Naive thymus-derived CD4-positive, alpha-beta T cell (primary cell): ENCODE data around the gene HELZ. TPM values are rescaled to one million over a fixed set of nuclear protein-coding genes. Genes with fewer than 3 reads are reported as not detected.

Experiments
- ATAC-seq: fragments of 150-1000 bp; cut with Tn5 transposase; 2 replicates; pipeline ENCODE4 v1.10.0; 2021; ENCODE audit warnings: mild to moderate bottlenecking, moderate library complexity
- CTCF ChIA-PET: fragments of 350-600 bp; sonication (Branson Sonifier 250); formaldehyde crosslinking; loops from one replicate; lab custom pipeline; 2021; ENCODE audit warnings: antibody characterized with exemption; lab: Charles Lee
- POLR2A ChIA-PET: fragments of 350-600 bp; sonication (Branson Sonifier 250); formaldehyde crosslinking; loops from one replicate; lab custom pipeline; 2021; ENCODE audit warnings: antibody characterized with exemption, inconsistent platforms; lab: Charles Lee
- DNase-seq, 9 donors: peaks; one replicate each; pipeline versions ENCODE4 v3.0.0 to v3.0.0-alpha.2; 2020 to 2022; ENCODE audit warnings: mixed read lengths in 1 of 9
- H3K27ac ChIP-seq: one replicate; pipeline ENCODE4 v1.7.0; 2013; ENCODE audit warnings: mild to moderate bottlenecking, low read depth, low read length, moderate library complexity
- H3K27me3 ChIP-seq, 2 donors: one replicate each; pipeline ENCODE4 v1.7.0; 2013; ENCODE audit warnings: low read length in 2 of 2, mild to moderate bottlenecking in 2 of 2, moderate library complexity in 2 of 2; ENCODE audit not compliant: control insufficient read depth in 2 of 2, insufficient read depth in 2 of 2
- H3K36me3 ChIP-seq, 3 experiments: 1 replicate in 2 of 3; 2 replicates in 1 of 3; pipeline ENCODE4 v1.7.0; 2013; ENCODE audit warnings: low read length in 3 of 3, mild to moderate bottlenecking in 3 of 3, moderate library complexity in 1 of 3; ENCODE audit not compliant: insufficient read depth in 3 of 3, control insufficient read depth in 2 of 3
- H3K4me1 ChIP-seq, 2 donors: one replicate each; pipeline ENCODE4 v1.7.0; 2013; ENCODE audit warnings: low read length in 2 of 2, mild to moderate bottlenecking in 2 of 2, moderate library complexity in 1 of 2; ENCODE audit not compliant: control insufficient read depth in 2 of 2, insufficient read depth in 2 of 2
- H3K4me3 ChIP-seq: 2 replicates; pipeline ENCODE4 v1.7.0; 2013; ENCODE audit warnings: mild to moderate bottlenecking, low read length
- H3K9me3 ChIP-seq, 3 experiments: 1 replicate in 2 of 3; 2 replicates in 1 of 3; pipeline ENCODE4 v1.7.0; 2013; ENCODE audit warnings: low read length in 3 of 3; ENCODE audit not compliant: control insufficient read depth in 2 of 3
- H3K27ac Mint-ChIP-seq, 9 donors: one replicate each; pipeline ENCODE4 v1.8.0; 2020 to 2022; ENCODE audit warnings: mixed read lengths in 9 of 9, mild to moderate bottlenecking in 8 of 9, moderate library complexity in 5 of 9, inconsistent platforms in 2 of 9
- H3K27me3 Mint-ChIP-seq, 5 donors: one replicate each; pipeline ENCODE4 v1.8.0; 2021 to 2022; ENCODE audit warnings: mixed read lengths in 5 of 5, mild to moderate bottlenecking in 1 of 5
- H3K36me3 Mint-ChIP-seq, 5 donors: one replicate each; pipeline ENCODE4 v1.8.0; 2020 to 2022; ENCODE audit warnings: mixed read lengths in 5 of 5, mild to moderate bottlenecking in 3 of 5, inconsistent platforms in 1 of 5
- H3K4me1 Mint-ChIP-seq, 7 donors: one replicate each; pipeline ENCODE4 v1.8.0; 2020 to 2022; ENCODE audit warnings: mixed read lengths in 7 of 7, mild to moderate bottlenecking in 3 of 7, inconsistent platforms in 1 of 7
- H3K4me3 Mint-ChIP-seq, 10 donors: one replicate each; pipeline ENCODE4 v1.8.0; 2020 to 2022; ENCODE audit warnings: mild to moderate bottlenecking in 10 of 10, mixed read lengths in 10 of 10, moderate library complexity in 6 of 10, inconsistent platforms in 2 of 10
- H3K9me3 Mint-ChIP-seq, 11 donors: one replicate each; pipeline ENCODE4 v1.8.0; 2020 to 2022; ENCODE audit warnings: mixed read lengths in 11 of 11, mild to moderate bottlenecking in 4 of 11, inconsistent platforms in 1 of 11, moderate library complexity in 1 of 11
- intact Hi-C, 2 donors: fragments of 100-400 bp; cut with micrococcal nuclease; formaldehyde crosslinking; loops; one replicate each; pipeline ENCODE4 v1.15.1; 2023
- polyA plus RNA-seq, 2 donors: library from polyadenylated mRNA; unstranded; fragments of 300-500 nt; fragmentation: Illumina TruSeq; gene quantifications; one replicate each; pipeline ENCODE4 v1.2.3, GENCODE V29; 2021
- total RNA-seq, 6 experiments: library from RNA in 5 of 6; stranded (reverse) in 5 of 6; gene quantifications; 1 replicate in 5 of 6; 2 replicates in 1 of 6; pipeline ENCODE4 v1.2.3 and lab custom pipeline; 2021 to 2026

HELZ gene
- total and polyA plus RNA-seq, 7 experiments from 2014 or later: 44.8 to 114 (median 83.2) TPM

DNA sequence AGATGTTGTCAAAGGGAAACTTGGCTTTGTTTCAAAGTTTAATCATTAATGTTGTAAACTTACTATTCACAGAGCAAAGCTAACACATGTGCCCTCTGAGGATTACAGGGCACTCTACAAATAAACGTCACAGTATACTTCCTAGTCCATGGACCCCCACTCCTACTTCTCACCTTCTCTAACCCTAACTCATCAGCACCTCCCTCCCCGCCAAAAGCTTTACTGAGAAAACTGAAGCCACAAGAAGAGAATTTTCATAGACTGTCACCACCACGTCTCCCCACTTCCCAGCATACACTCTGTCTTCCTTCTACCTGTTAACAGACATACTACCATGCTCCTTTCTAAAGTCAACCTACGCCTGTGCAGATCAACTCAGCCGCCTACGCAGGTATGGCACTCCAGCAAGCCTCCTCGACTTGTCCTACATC, 29.0 kb downstream of the HELZ start:
- no peak overlapping the region for H3K27ac ChIP-seq
- Mint-ChIP-seq H3K9me3 (no peaks in the 10 kb centered on the region), H3K4me1 (peaks cover 8 to 43% (median 28%) of the 10 kb centered on the region in 7 donors), H3K36me3 (peaks cover 4 to 27% (median 19%) of the 10 kb centered on the region in 5 donors), H3K4me3 (no peak overlapping the region), H3K27ac (no peak overlapping the region), H3K27me3 (no peaks in the 10 kb centered on the region)
- ChIA-PET CTCF (interaction anchor here (0.7 kb wide), 1 partner anchor 727 kb away, joined by 6 read pairs; no protein-coding TSS in a partner anchor), POLR2A (interaction anchor here (0.6 kb wide), 1 partner anchor 654 kb away, joined by 4 read pairs; no protein-coding TSS in a partner anchor)
- peaks cover 6 to 40% (median 21%) of the 10 kb centered on the region in 3 experiments for H3K36me3 ChIP-seq
- intact Hi-C loops: no loop called here
- no peak overlapping the region for H3K4me3 ChIP-seq
- DNase-seq: no peak
- no peaks in the 10 kb centered on the region for H3K9me3 ChIP-seq
- H3K4me1 ChIP-seq: no peaks in the 10 kb centered on the region
- H3K27me3 ChIP-seq: no peaks in the 10 kb centered on the region
- ATAC-seq: no peak

DNA sequence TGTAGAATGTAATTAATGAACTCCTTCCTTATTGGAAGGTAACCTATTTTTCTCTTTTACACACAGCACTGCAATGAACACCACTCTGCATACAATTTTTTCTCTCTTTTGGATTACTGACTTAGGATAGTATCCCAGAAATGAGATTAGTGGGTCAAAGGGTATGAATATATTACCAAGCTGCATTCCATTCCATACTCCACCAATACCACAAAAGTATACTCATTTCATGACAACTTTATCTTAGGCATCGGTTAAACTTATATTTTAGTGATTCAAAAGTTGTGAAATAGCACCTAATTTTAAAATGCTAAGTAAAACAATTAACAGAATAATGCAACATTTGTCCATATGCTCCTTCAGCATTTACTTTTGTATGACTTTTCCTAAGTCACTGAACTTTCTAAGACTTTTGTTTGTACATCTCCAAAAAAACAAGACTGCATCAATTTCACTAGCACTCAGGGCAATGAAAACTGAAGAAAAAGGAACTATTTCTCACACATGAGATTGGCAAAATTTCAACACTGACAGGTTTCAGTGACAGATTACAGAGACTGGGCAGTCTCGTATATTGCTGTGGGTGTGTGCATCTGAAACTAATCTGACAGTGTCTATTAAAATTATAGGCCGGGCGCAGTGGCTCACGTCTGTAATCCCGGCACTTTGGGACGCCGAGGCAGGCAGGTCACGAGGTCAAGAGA, 32.1 kb downstream of the HELZ start:
- Histone ChIP-seq H3K27me3 (no peaks in the 10 kb centered on the region), H3K4me1 (no peaks in the 10 kb centered on the region), H3K9me3 (no peaks in the 10 kb centered on the region), H3K36me3 (peaks cover 0 to 31% (median 14%) of the 10 kb centered on the region in 3 experiments), H3K4me3 (no peak overlapping the region), H3K27ac (no peak overlapping the region)
- POLR2A ChIA-PET: no interaction called here
- ATAC-seq (no peak), DNase-seq (no peak)
- Mint-ChIP-seq H3K36me3 (peaks cover 4 to 22% (median 19%) of the 10 kb centered on the region in 5 donors), H3K4me3 (no peak overlapping the region), H3K27me3 (no peaks in the 10 kb centered on the region), H3K27ac (peak overlapping the region in 1 of 9 donors; percentile 19), H3K9me3 (no peaks in the 10 kb centered on the region), H3K4me1 (peaks cover 9 to 52% (median 35%) of the 10 kb centered on the region in 7 donors)
- intact Hi-C loops: no loop called here
- CTCF ChIA-PET: no interaction called here

- H3K27ac ChIP-seq: no peak overlapping the region
- Mint-ChIP-seq H3K27me3 (no peaks in the 10 kb centered on the region), H3K36me3 (peaks cover 4 to 22% (median 19%) of the 10 kb centered on the region in 5 donors), H3K4me1 (peaks cover 9 to 53% (median 38%) of the 10 kb centered on the region in 7 donors), H3K9me3 (no peaks in the 10 kb centered on the region), H3K27ac (peak overlapping the region in 1 of 9 donors; percentile 19), H3K4me3 (no peak overlapping the region)
- ChIA-PET POLR2A (no interaction called here), CTCF (no interaction called here)
- no peaks in the 10 kb centered on the region for H3K27me3 ChIP-seq
- ATAC-seq (no peak), DNase-seq (no peak)
- H3K36me3 ChIP-seq: peaks cover 0 to 25% (median 8%) of the 10 kb centered on the region in 3 experiments
- no peak overlapping the region for H3K4me3 ChIP-seq
- intact Hi-C loops: no loop called here
- H3K4me1 ChIP-seq: no peaks in the 10 kb centered on the region
- no peaks in the 10 kb centered on the region for H3K9me3 ChIP-seq
These were observed 32.8 kb downstream of the HELZ start for GRCh38 chr17:67212231-67212630.

GRCh38 chr17:67211742-67212141, 33.3 kb downstream of the HELZ start:
- H3K36me3 Mint-ChIP-seq: peaks cover 4 to 22% (median 19%) of the 10 kb centered on the region in 5 donors
- POLR2A ChIA-PET: no interaction called here
- H3K4me1 Mint-ChIP-seq: peaks cover 9 to 53% (median 38%) of the 10 kb centered on the region in 7 donors

GRCh38 chr17:67210915-67211314, 34.1 kb downstream of the HELZ start:
- Histone ChIP-seq H3K4me3 (no peak overlapping the region), H3K36me3 (peaks cover 0 to 16% (median 5%) of the 10 kb centered on the region in 3 experiments), H3K27ac (no peak overlapping the region), H3K9me3 (no peaks in the 10 kb centered on the region), H3K27me3 (no peaks in the 10 kb centered on the region), H3K4me1 (no peaks in the 10 kb centered on the region)
- no peak overlapping the region for H3K27ac Mint-ChIP-seq
- POLR2A ChIA-PET: no interaction called here
- no peaks in the 10 kb centered on the region for H3K9me3 Mint-ChIP-seq
- H3K4me1 Mint-ChIP-seq: peaks cover 9 to 57% (median 41%) of the 10 kb centered on the region in 7 donors
- DNase-seq: no peak
- intact Hi-C loops: no loop called here
- H3K4me3 Mint-ChIP-seq: no peak overlapping the region
- CTCF ChIA-PET: interaction anchor here (1.1 kb wide), 1 partner anchor 10 kb away, joined by 5 read pairs; no protein-coding TSS in a partner anchor
- H3K27me3 Mint-ChIP-seq: no peaks in the 10 kb centered on the region
- H3K36me3 Mint-ChIP-seq: peaks cover 4 to 22% (median 19%) of the 10 kb centered on the region in 5 donors
- ATAC-seq: no peak

More at GRCh38 chr17:67211742-67212141, 33.3 kb downstream of the HELZ start:
- intact Hi-C loops: no loop called here
- DNase-seq (no peak), ATAC-seq (no peak)
- Mint-ChIP-seq H3K4me3 (no peak overlapping the region), H3K9me3 (no peaks in the 10 kb centered on the region), H3K27me3 (no peaks in the 10 kb centered on the region), H3K27ac (no peak overlapping the region)
- H3K27me3 ChIP-seq: no peaks in the 10 kb centered on the region
- peaks cover 0 to 20% (median 5%) of the 10 kb centered on the region in 3 experiments for H3K36me3 ChIP-seq
- H3K9me3 ChIP-seq: no peaks in the 10 kb centered on the region
- CTCF ChIA-PET: no interaction called here
- no peak overlapping the region for H3K27ac ChIP-seq
- no peaks in the 10 kb centered on the region for H3K4me1 ChIP-seq
- H3K4me3 ChIP-seq: no peak overlapping the region

GRCh38 chr17:67208232-67208631, 36.8 kb downstream of the HELZ start:
- H3K27ac ChIP-seq: no peak overlapping the region
- DNase-seq: no peak
- Mint-ChIP-seq H3K4me3 (no peak overlapping the region), H3K27me3 (no peaks in the 10 kb centered on the region), H3K4me1 (peaks cover 7 to 61% (median 49%) of the 10 kb centered on the region in 7 donors), H3K9me3 (no peaks in the 10 kb centered on the region), H3K27ac (peak overlapping the region in 3 of 9 donors; percentile 29 to 60 (median 52)), H3K36me3 (peaks cover 0 to 25% (median 14%) of the 10 kb centered on the region in 5 donors)
- H3K27me3 ChIP-seq: no peaks in the 10 kb centered on the region
- no peak for ATAC-seq
- peaks cover 0 to 9% (median 4%) of the 10 kb centered on the region in 3 experiments for H3K36me3 ChIP-seq
- H3K9me3 ChIP-seq: no peaks in the 10 kb centered on the region
- ChIA-PET POLR2A (no interaction called here), CTCF (no interaction called here)
- intact Hi-C loops: no loop called here
- no peaks in the 10 kb centered on the region for H3K4me1 ChIP-seq
- no peak overlapping the region for H3K4me3 ChIP-seq
